HCT116 (cell line): ENCODE measurements around the gene CDKAL1.

Experiments
- EZH2phosphoT487 ChIP-seq: fragments of 200-600 bp; IDR thresholded peaks from 2 replicates; pipeline ENCODE4 v1.6.1; 2018; ENCODE audit warnings: antibody characterized with exemption, borderline replicate concordance
- POLR2A ChIP-seq: IDR thresholded peaks from 2 replicates; pipeline ENCODE4 v1.7.0; 2011; ENCODE audit warnings: borderline replicate concordance; ENCODE audit not compliant: insufficient read depth, insufficient read length; ENCODE audit errors: extremely low read depth
- TCF7L2 ChIP-seq: IDR thresholded peaks from 2 replicates; pipeline ENCODE4 v1.7.0; 2011; ENCODE audit warnings: borderline replicate concordance, inconsistent platforms; ENCODE audit not compliant: insufficient read depth, insufficient read length; ENCODE audit errors: extremely low read depth
- TF ChIP-seq, protein P1 (sequence below), 3 experiments: fragments of 200-600 bp in 1 of 3; sonication (generic) in 1 of 3; IDR thresholded peaks in 2 of 3; conservative IDR thresholded peaks in 1 of 3; 2 replicates each; pipeline ENCODE4 v1.5.1; 2012 to 2017; ENCODE audit warnings: low read depth in 2 of 3, low read length in 2 of 3, antibody characterized with exemption in 1 of 3, borderline replicate concordance in 1 of 3, control low read depth in 1 of 3, mild to moderate bottlenecking in 1 of 3, mixed read lengths in 1 of 3, mixed run types in 1 of 3, moderate library complexity in 1 of 3; ENCODE audit not compliant: insufficient read depth in 1 of 3
- TF ChIP-seq, protein P2 (sequence below): IDR thresholded peaks from 2 replicates; pipeline ENCODE4 v1.6.1; 2011; ENCODE audit warnings: mild to moderate bottlenecking, low read length, moderate library complexity; ENCODE audit not compliant: insufficient replicate concordance; ENCODE audit errors: extremely low read depth

GRCh38 chr6:20655317-20655716 lies 121.1 kb downstream of the CDKAL1 start:
- TF ChIP-seq TCF7L2, result no peak
- TF ChIP-seq, protein P1, sequence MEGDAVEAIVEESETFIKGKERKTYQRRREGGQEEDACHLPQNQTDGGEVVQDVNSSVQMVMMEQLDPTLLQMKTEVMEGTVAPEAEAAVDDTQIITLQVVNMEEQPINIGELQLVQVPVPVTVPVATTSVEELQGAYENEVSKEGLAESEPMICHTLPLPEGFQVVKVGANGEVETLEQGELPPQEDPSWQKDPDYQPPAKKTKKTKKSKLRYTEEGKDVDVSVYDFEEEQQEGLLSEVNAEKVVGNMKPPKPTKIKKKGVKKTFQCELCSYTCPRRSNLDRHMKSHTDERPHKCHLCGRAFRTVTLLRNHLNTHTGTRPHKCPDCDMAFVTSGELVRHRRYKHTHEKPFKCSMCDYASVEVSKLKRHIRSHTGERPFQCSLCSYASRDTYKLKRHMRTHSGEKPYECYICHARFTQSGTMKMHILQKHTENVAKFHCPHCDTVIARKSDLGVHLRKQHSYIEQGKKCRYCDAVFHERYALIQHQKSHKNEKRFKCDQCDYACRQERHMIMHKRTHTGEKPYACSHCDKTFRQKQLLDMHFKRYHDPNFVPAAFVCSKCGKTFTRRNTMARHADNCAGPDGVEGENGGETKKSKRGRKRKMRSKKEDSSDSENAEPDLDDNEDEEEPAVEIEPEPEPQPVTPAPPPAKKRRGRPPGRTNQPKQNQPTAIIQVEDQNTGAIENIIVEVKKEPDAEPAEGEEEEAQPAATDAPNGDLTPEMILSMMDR (IDR thresholded peaks at IDR 0.05 in 2 of 3, conservative IDR thresholded peaks at IDR 0.05 in 1 of 3; ENCODE audit: borderline replicate concordance in 1 of 3, insufficient read depth in 1 of 3, low read depth in 2 of 3, low read length in 2 of 3), result no peak
- no peak for TF ChIP-seq POLR2A
- TF ChIP-seq EZH2phosphoT487, result no peak
- TF ChIP-seq, protein P2, sequence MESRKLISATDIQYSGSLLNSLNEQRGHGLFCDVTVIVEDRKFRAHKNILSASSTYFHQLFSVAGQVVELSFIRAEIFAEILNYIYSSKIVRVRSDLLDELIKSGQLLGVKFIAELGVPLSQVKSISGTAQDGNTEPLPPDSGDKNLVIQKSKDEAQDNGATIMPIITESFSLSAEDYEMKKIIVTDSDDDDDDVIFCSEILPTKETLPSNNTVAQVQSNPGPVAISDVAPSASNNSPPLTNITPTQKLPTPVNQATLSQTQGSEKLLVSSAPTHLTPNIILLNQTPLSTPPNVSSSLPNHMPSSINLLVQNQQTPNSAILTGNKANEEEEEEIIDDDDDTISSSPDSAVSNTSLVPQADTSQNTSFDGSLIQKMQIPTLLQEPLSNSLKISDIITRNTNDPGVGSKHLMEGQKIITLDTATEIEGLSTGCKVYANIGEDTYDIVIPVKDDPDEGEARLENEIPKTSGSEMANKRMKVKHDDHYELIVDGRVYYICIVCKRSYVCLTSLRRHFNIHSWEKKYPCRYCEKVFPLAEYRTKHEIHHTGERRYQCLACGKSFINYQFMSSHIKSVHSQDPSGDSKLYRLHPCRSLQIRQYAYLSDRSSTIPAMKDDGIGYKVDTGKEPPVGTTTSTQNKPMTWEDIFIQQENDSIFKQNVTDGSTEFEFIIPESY, result no peak
